K562 (cell line): Measurements from ENCODE around the gene MFN1. TPM values are rescaled to one million over a fixed set of nuclear protein-coding genes. Genes with fewer than 3 reads are reported as not detected.
A peak's percentile ranks its signal among the peaks of the same experiment; 100 is the strongest.

Experiments used
- ATAC-seq: fragments of 200-7000 bp; cut with Tn5 transposase; 3 replicates; pipeline ENCODE4 v1.9.1; 2020; ENCODE audit warnings: moderate library complexity
- BruUV-seq: library from RNA; stranded (reverse); fragments of 400-500 nt; replicated peaks from 2 replicates; lab custom pipeline; 2021; lab: Mats Ljungman, UMichigan
- CTCF ChIA-PET: fragments of 300-600 bp; formaldehyde crosslinking; extraction: SDS; loops from one replicate; lab custom pipeline; 2021; ENCODE audit warnings: low intra/inter-chr PET ratio; lab: Yijun Ruan, JAX
- POLR2A ChIA-PET: fragments of 300-600, 350-650 bp; sonication (Branson Sonifier 250); formaldehyde crosslinking; extraction: SDS; loops from one replicate; lab custom pipeline; 2021; ENCODE audit warnings: antibody characterized with exemption, inconsistent platforms; lab: Yijun Ruan, JAX
- DNase-seq, 4 experiments: peaks; one replicate each; pipeline versions ENCODE4 v3.0.0 to v3.0.0-alpha.2; 2011 to 2018; ENCODE audit warnings: low spot score in 3 of 4, mixed read lengths in 3 of 4; ENCODE audit errors: extremely low read depth in 1 of 4
- FAIRE-seq: peaks from 2 replicates; lab custom pipeline; 2011; peaks lifted over from hg19 to GRCh38; lab: Jason Lieb, UNC
- H2AFZ ChIP-seq: 2 replicates; pipeline ENCODE4 v1.6.0; 2011; ENCODE audit warnings: low read depth, low read length, control low read depth, inconsistent platforms
- H3K27ac ChIP-seq: fragments of 200-600 bp; 3 replicates; pipeline ENCODE4 v1.8.0; 2011; ENCODE audit warnings: low read depth, mild to moderate bottlenecking, control low read depth, inconsistent platforms, low read length, moderate library complexity, mixed read lengths; ENCODE audit errors: extremely low read depth
- H3K27me3 ChIP-seq, 2 experiments: fragments of 300-600 bp in 1 of 2; 2 replicates in 1 of 2; 3 replicates in 1 of 2; pipeline versions ENCODE4 v1.6.0 to v1.8.0; 2011; ENCODE audit warnings: inconsistent platforms in 2 of 2, low read length in 2 of 2, mild to moderate bottlenecking in 1 of 2, mixed read lengths in 1 of 2, moderate library complexity in 1 of 2; ENCODE audit not compliant: control insufficient read depth in 2 of 2, insufficient read depth in 2 of 2
- H3K36me3 ChIP-seq: fragments of 300-600 bp; 3 replicates; pipeline ENCODE4 v1.8.0; 2011; ENCODE audit warnings: mild to moderate bottlenecking, low read length, inconsistent platforms; ENCODE audit not compliant: control insufficient read depth, insufficient read depth
- H3K4me1 ChIP-seq, 2 experiments: fragments of 200-600 bp in 1 of 2; replicated peaks in 1 of 2; 2 replicates in 1 of 2; 3 replicates in 1 of 2; pipeline versions ENCODE4 v1.5.1 to v1.8.0; 2011; ENCODE audit warnings: inconsistent platforms in 2 of 2, low read length in 2 of 2, mild to moderate bottlenecking in 1 of 2, mixed read lengths in 1 of 2, moderate library complexity in 1 of 2; ENCODE audit not compliant: control insufficient read depth in 2 of 2, insufficient read depth in 2 of 2
- H3K4me2 ChIP-seq: 2 replicates; pipeline ENCODE4 v1.6.1; 2011; ENCODE audit warnings: low read length, control low read depth, inconsistent platforms, mixed read lengths; ENCODE audit not compliant: insufficient read depth
- H3K4me3 ChIP-seq: fragments of 200-600 bp; sonication (generic), shearing (Covaris generic); 2 replicates; pipeline ENCODE4 v1.5.1; 2016; ENCODE audit warnings: control low read depth, inconsistent platforms
- H3K79me2 ChIP-seq: fragments of 200-600 bp; 3 replicates; pipeline ENCODE4 v1.8.0; 2011; ENCODE audit warnings: low read length, inconsistent platforms; ENCODE audit not compliant: control insufficient read depth, insufficient read depth
- H3K9ac ChIP-seq, 2 experiments: 2 replicates each; pipeline versions ENCODE4 v1.6.0 to v1.6.1; 2011; ENCODE audit warnings: low read depth in 2 of 2, low read length in 2 of 2, control low read depth in 1 of 2, inconsistent platforms in 1 of 2, mild to moderate bottlenecking in 1 of 2, mixed read lengths in 1 of 2; ENCODE audit not compliant: insufficient read depth in 1 of 2
- H3K9me1 ChIP-seq: one replicate; pipeline ENCODE4 v1.6.0; 2011; ENCODE audit warnings: inconsistent platforms, mild to moderate bottlenecking, low read length, moderate library complexity; ENCODE audit not compliant: control insufficient read depth, insufficient read depth
- H3K9me3 ChIP-seq: replicated peaks from 2 replicates; pipeline ENCODE4 v1.5.1; 2011; ENCODE audit warnings: low read depth, low read length, inconsistent platforms; ENCODE audit not compliant: control insufficient read depth, insufficient read depth
- H4K20me1 ChIP-seq: replicated peaks from 2 replicates; pipeline ENCODE4 v1.6.1; 2011; ENCODE audit warnings: low read length, inconsistent platforms, mixed read lengths; ENCODE audit not compliant: control insufficient read depth, insufficient read depth
- CBFA2T2 ChIP-seq: fragments of 450-650 bp; conservative IDR thresholded peaks from 2 replicates; pipeline ENCODE4 v1.6.1; 2017; ENCODE audit warnings: mild to moderate bottlenecking
- CCAR2 ChIP-seq: fragments of 200-400 bp; formaldehyde crosslinking; IDR thresholded peaks from 2 replicates; pipeline ENCODE4 v1.6.1; 2017; ENCODE audit warnings: mild to moderate bottlenecking, low read depth, low read length
- DEAF1 ChIP-seq: fragments of 450-650 bp; formaldehyde crosslinking; IDR thresholded peaks from 2 replicates; pipeline ENCODE4 v1.4.0; 2020; ENCODE audit warnings: mild to moderate bottlenecking, moderate library complexity
- EP300 ChIP-seq: IDR thresholded peaks from 2 replicates; pipeline ENCODE4 v1.6.1; 2012; ENCODE audit warnings: low read length, improper control_type of control experiment
- EP400 ChIP-seq: fragments of 450-650 bp; IDR thresholded peaks from 2 replicates; pipeline ENCODE4 v1.6.1; 2017; ENCODE audit warnings: antibody characterized with exemption, mild to moderate bottlenecking, moderate library complexity
- EWSR1 ChIP-seq: fragments of 450-650 bp; IDR thresholded peaks from 2 replicates; pipeline ENCODE4 v1.6.1; 2018; ENCODE audit warnings: borderline replicate concordance, mild to moderate bottlenecking, low read depth, moderate library complexity; ENCODE audit not compliant: partially characterized antibody
- HMBOX1 ChIP-seq: sonication (generic); IDR thresholded peaks from 2 replicates; pipeline ENCODE4 v1.6.1; 2016
- HMG20A ChIP-seq: fragments of 450-650 bp; formaldehyde crosslinking; conservative IDR thresholded peaks from 2 replicates; pipeline ENCODE4 v1.4.0; 2020; ENCODE audit warnings: mild to moderate bottlenecking, mixed read lengths
- RAD21 ChIP-seq, 2 experiments: fragments of 250-450 bp in 1 of 2; fragments of 450-650 bp in 1 of 2; sonication (Bioruptor Pico) in 1 of 2; formaldehyde crosslinking in 1 of 2; IDR thresholded peaks in 1 of 2; conservative IDR thresholded peaks in 1 of 2; 2 replicates each; pipeline versions ENCODE4 v1.4.0 to v1.8.0; 2020 to 2022; ENCODE audit warnings: mild to moderate bottlenecking in 2 of 2, moderate library complexity in 1 of 2
- TAF15 ChIP-seq: fragments of 200-400 bp; formaldehyde crosslinking; IDR thresholded peaks from 2 replicates; pipeline ENCODE4 v1.6.1; 2017; ENCODE audit warnings: mild to moderate bottlenecking, low read depth, low read length, moderate library complexity
- ZBTB49 ChIP-seq: sonication (generic); formaldehyde crosslinking; IDR thresholded peaks from 2 replicates; pipeline ENCODE4 v1.8.0; 2022; ENCODE audit warnings: missing genetic modification reagents, mild to moderate bottlenecking, borderline replicate concordance
- ZNF175 ChIP-seq: fragments of 200-800 bp; sonication (Bioruptor generic); IDR thresholded peaks from 2 replicates; pipeline ENCODE4 v1.6.1; 2016; ENCODE audit warnings: low read depth, mild to moderate bottlenecking, missing genetic modification characterization, missing compliant biosample characterization
- WGBS: fragments of 100-300 bp; shearing (Covaris generic); methylation state at CpG from one replicate; pipeline ENCODE4 v1.1.6; 2016; ENCODE audit warnings: low coverage, mixed read lengths; ENCODE audit not compliant: insufficient coverage; ENCODE audit errors: missing lambda C conversion rate; 5-methylcytosine and 5-hydroxymethylcytosine counted together
- in situ Hi-C: fragments of 300-500 bp; cut with MboI; formaldehyde crosslinking; loops from 4 replicates; pipeline ENCODE4 v1.15.0; 2018; ENCODE audit warnings: inconsistent platforms, mixed read lengths
- intact Hi-C: fragments of 100-400 bp; cut with micrococcal nuclease; formaldehyde crosslinking; loops from 2 replicates; pipeline ENCODE4 v1.14.2; 2022
- polyA plus RNA-seq, 8 experiments: library from polyadenylated mRNA; depleted of rRNA in 4 of 8; stranded (reverse) in 5 of 8; unstranded in 3 of 8; fragments of >200 nt; fragmentation: Nextera tagmentation in 2 of 8; fragmentation: Illumina TruSeq in 1 of 8; extraction: Ambion mirVana in 2 of 8; extraction: Trizol in 1 of 8; gene quantifications; 2 replicates each; pipeline versions ENCODE4 v1.2.1 to v1.2.3, GENCODE V29; 2011 to 2014; ENCODE audit warnings: inconsistent platforms in 1 of 8, missing spikeins in 1 of 8
- total RNA-seq, 7 experiments: library from RNA; depleted of rRNA in 6 of 7; stranded (reverse); fragments of >200 nt in 6 of 7; fragmentation: Illumina TruSeq in 2 of 7; extraction: Trizol in 2 of 7; gene quantifications; 2 replicates each; pipeline versions ENCODE4 v1.2.1 to v1.2.3, GENCODE V29; 2011 to 2021; ENCODE audit warnings: low replicate concordance in 1 of 7

MFN1 gene
- total and polyA plus RNA-seq, 9 of the 15 experiments (the other 6 are each of a cell fraction or from before 2014, with no cell fraction given): 10.5 to 42.7 (median 22.6) TPM

- TF ChIP-seq EWSR1: no peak
- TF ChIP-seq CBFA2T2: no peak
- TF ChIP-seq ZNF175 (CRISPR knock-in tag): no peak
- TF ChIP-seq CCAR2: no peak
- no peak for TF ChIP-seq ZBTB49 (CRISPR knock-in tag)
These were observed 28.6 kb upstream of the MFN1 start (continued) for GRCh38 chr3:179318876-179319275.

GRCh38 chr3:179321668-179322285 lies 25.7 kb upstream of the MFN1 start:
- H4K20me1 ChIP-seq: no peaks in the 10 kb centered on the region
- BruUV-seq: no TSS peak
- no peaks in the 10 kb centered on the region for H3K9me3 ChIP-seq
- H3K27me3 ChIP-seq: no peaks in the 10 kb centered on the region
- peak overlapping the region; percentile 96; the same call in 2 of the 3 replicates for H3K27ac ChIP-seq
- H3K9ac ChIP-seq: peak overlapping the region in 1 of 2 experiments; percentile 89; a peak in 2 of 4 replicates
- intact Hi-C loops: loop anchor here (1.0 to 10.0 kb wide), 4 partner anchors 241 to 884 kb away; partner anchors contain the start of gene ACTL6A
- H3K9me1 ChIP-seq: no peaks in the 10 kb centered on the region
- H3K4me3 ChIP-seq: peak overlapping the region; percentile 94; the same call in 1 of the 2 replicates
- peaks cover 40% of the 10 kb centered on the region for H3K79me2 ChIP-seq
- ATAC-seq (peak; percentile 20; the same call in 2 of the 3 replicates), DNase-seq (peak; percentile 20 to 71 (median 38)), FAIRE-seq (peak; percentile 67)
- WGBS: 5% methylated on average over 10 of the region's 10 CpGs
- POLR2A ChIA-PET: interaction anchor here (0.5 to 2.1 kb wide), 9 partner anchors 15 to 302 kb away, joined by 3 to 7 read pairs (median 4); no protein-coding TSS in a partner anchor
- in situ Hi-C loops: loop anchor here (5.0 to 25.0 kb wide), 2 partner anchors 174 to 859 kb away; partner anchors contain the start of gene PIK3CA
- H3K4me1 ChIP-seq: peaks cover 15 to 23% of the 10 kb centered on the region in 2 experiments; a peak in 4 of 5 replicates
- H3K36me3 ChIP-seq: peaks cover 16% of the 10 kb centered on the region; the same call in 2 of the 3 replicates
- CTCF ChIA-PET: interaction anchor here (0.5 to 2.5 kb wide), 6 partner anchors 159 to 306 kb away, joined by 3 to 18 read pairs (median 4); no protein-coding TSS in a partner anchor
- peak overlapping the region; percentile 86 for H3K4me2 ChIP-seq
- peak overlapping the region; percentile 99 for H2AFZ ChIP-seq
- peak; percentile 26; the same call in 1 of the 2 replicates for TF ChIP-seq DEAF1 (CRISPR knock-in tag)
- peak; percentile 13 for TF ChIP-seq EP400
- peak; percentile 56 to 79 for TF ChIP-seq RAD21 (CRISPR knock-in tag; conservative IDR thresholded peaks at IDR 0.05 in 1 of 2, IDR thresholded peaks at IDR 0.05 in 1 of 2)
- TF ChIP-seq HMG20A: no peak
- peak; percentile 52; the same call in 1 of the 2 replicates for TF ChIP-seq HMBOX1
- TF ChIP-seq TAF15: no peak
- 0 out of 2 replicates have a peak, but pooled peaks have one; percentile 7 for TF ChIP-seq EP300
